ENCODE data around the gene FLOT1. TPM values are rescaled to one million over a fixed set of nuclear protein-coding genes. Genes with fewer than 3 reads are reported as not detected.

The FLOT1 gene
- total RNA-seq, 4 donors from 2014 or later = 96.9 to 127 (median 117) TPM

GRCh38 chr6:30754631-30755030 is 12.1 kb upstream of the FLOT1 start:
- TF ChIP-seq CTCF (IDR thresholded peaks at IDR 0.05 in 4 of 5, conservative IDR thresholded peaks at IDR 0.05 in 1 of 5) = no peak
- TF ChIP-seq POLR2A (IDR thresholded peaks at IDR 0.05) = no peak
- ATAC-seq = no peak
- intact Hi-C loops (cut with DNase I; ENCODE audit: low total_unique reads) = no loop called here
- Histone ChIP-seq H3K27me3 (no peaks in the 10 kb centered on the region), H3K4me1 (peaks cover 19 to 22% of the 10 kb centered on the region in 2 donors), H3K27ac (no peak overlapping the region), H3K4me3 (no peak overlapping the region), H3K9me3 (no peaks in the 10 kb centered on the region), H3K36me3 (no peaks in the 10 kb centered on the region)
- in situ Hi-C loops (cut with MboI; ENCODE audit: low sequenced_read_pairs in 4 of 4) = no loop called here
- DNase-seq = no peak

DNA sequence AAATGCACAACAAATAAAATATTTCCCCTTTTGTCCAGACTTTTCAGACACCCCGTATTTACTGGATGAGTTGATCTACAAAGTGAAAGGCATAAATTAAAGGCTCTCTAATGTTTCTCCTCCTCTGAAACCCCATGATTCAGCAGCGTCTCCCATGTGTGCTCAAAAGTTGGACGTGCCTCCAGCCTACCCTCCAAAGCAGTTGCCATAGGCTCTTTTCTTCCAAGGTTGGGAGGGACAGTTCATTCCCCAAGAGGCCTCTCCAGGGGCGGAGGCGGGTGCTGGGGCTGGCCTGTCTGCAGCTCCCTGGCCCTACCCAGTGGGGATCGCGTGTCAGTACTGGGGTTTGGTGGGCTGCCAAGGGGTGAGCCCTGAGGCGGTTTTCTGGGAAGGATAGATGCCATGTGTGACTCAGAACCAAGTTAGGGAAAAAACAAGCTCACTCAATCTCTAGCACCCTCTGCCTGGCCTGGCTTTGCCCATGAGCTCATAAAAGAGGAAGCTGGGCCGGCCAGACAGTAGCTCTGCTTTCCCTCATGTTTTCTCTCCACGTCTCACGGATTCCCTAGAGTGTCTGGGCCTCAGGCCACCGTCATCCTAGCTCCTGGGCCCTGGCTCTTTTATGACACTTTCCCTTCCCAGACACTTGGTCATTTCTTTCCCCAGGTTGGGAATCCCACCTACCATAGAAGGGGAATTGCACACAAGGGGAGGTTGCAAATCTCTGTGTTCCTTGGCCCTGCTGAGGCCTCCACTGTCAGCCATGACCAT is 9.9 kb upstream of the FLOT1 start:
- Histone ChIP-seq H3K4me3 (peak overlapping the region in 2 of 4 donors; percentile 0 to 1), H3K27ac (peak overlapping the region; percentile 86 to 95 (median 92)), H3K36me3 (no peaks in the 10 kb centered on the region), H3K9me3 (no peaks in the 10 kb centered on the region), H3K27me3 (no peaks in the 10 kb centered on the region), H3K4me1 (peaks cover 19 to 22% of the 10 kb centered on the region in 2 donors)
- intact Hi-C loops (cut with DNase I; ENCODE audit: low total_unique reads) = loop anchor here (1.0 to 2.0 kb wide), 3 partner anchors 9 to 76 kb away; no protein-coding TSS in a partner anchor
- DNase-seq = peak; percentile 93 to 98
- in situ Hi-C loops (cut with MboI; ENCODE audit: low sequenced_read_pairs in 4 of 4) = no loop called here
- TF ChIP-seq POLR2A (IDR thresholded peaks at IDR 0.05) (peak; percentile 19 to 31), CTCF (IDR thresholded peaks at IDR 0.05 in 4 of 5, conservative IDR thresholded peaks at IDR 0.05 in 1 of 5) (peak in 3 of 5 experiments; percentile 12 to 19 (median 13))
- ATAC-seq = peak; percentile 97

GRCh38 chr6:30750379-30750668 is 7.8 kb upstream of the FLOT1 start:
- ATAC-seq (no peak), DNase-seq (no peak)
- Histone ChIP-seq H3K27ac (no peak overlapping the region), H3K4me1 (peaks cover 19 to 22% of the 10 kb centered on the region in 2 donors), H3K4me3 (no peak overlapping the region), H3K36me3 (no peaks in the 10 kb centered on the region), H3K9me3 (no peaks in the 10 kb centered on the region), H3K27me3 (no peaks in the 10 kb centered on the region)
- TF ChIP-seq POLR2A (IDR thresholded peaks at IDR 0.05) (no peak), CTCF (IDR thresholded peaks at IDR 0.05 in 4 of 5, conservative IDR thresholded peaks at IDR 0.05 in 1 of 5) (no peak)
- intact Hi-C loops (cut with DNase I; ENCODE audit: low total_unique reads) = no loop called here
- in situ Hi-C loops (cut with MboI; ENCODE audit: low sequenced_read_pairs in 4 of 4) = no loop called here

DNA sequence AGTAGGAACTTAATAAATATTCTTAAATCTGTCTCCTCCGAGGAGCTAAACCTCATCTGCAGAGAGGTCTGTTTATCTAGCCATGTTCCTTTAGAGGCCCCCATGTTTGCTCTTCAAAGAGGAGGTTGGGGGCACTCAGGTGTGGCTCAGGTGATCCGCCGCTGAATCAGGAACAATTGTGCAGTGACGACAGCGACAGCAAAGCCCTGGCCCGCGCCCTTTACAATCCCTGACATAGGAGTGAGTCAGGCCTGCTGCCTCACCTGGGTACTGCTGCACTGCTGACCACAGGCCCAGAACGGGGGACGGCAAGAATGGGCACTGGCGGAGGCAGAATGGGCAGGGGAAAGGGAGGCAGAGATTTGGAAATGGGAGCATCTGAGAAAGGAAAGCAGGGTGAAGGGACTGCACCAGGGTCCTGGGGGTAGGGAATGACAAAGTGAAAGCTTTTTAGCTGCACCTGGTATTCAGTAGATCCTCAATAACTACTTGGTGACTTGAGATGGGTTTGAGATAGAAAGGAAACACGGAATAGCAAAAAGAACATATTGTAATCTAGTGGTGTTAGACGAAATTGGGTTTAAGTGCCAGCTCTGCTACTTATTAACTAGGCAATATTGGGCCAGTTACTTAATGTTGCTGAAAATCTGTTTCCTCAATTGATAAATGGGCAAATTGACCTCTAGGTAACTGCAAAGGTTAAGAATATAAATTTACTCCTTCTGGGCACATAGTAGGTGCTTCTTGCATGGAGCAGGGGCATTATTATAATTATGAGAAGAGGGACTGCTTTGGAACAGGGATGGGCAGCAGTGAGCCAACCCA is 7.3 kb upstream of the FLOT1 start:
- TF ChIP-seq POLR2A (IDR thresholded peaks at IDR 0.05) (no peak), CTCF (IDR thresholded peaks at IDR 0.05 in 4 of 5, conservative IDR thresholded peaks at IDR 0.05 in 1 of 5) (no peak)

More for the DNA sequence above, 7.3 kb upstream of the FLOT1 start:
- no peak overlapping the region for H3K4me3 ChIP-seq
- H3K36me3 ChIP-seq = no peaks in the 10 kb centered on the region
- no peaks in the 10 kb centered on the region for H3K9me3 ChIP-seq
- in situ Hi-C loops (cut with MboI; ENCODE audit: low sequenced_read_pairs in 4 of 4) (loop anchor here in 3 of 4 donors (5.0 to 25.0 kb wide), 4 partner anchors 75 to 138 kb away; partner anchors contain the start of gene DDR1 (in 1 of the 3)), intact Hi-C loops (cut with DNase I; ENCODE audit: low total_unique reads) (loop anchor here (10.0 kb wide), 1 partner anchor 165 kb away; the partner anchor contains the start of gene VARS2)
- H3K4me1 ChIP-seq = peaks cover 19 to 22% of the 10 kb centered on the region in 2 donors
- no peaks in the 10 kb centered on the region for H3K27me3 ChIP-seq
- ATAC-seq (no peak), DNase-seq (no peak)
- no peak overlapping the region for H3K27ac ChIP-seq
